ENCODE data around the gene SORCS2. TPM values are rescaled to one million over a fixed set of nuclear protein-coding genes. Genes with fewer than 3 reads are reported as not detected.

SORCS2 gene
- total and polyA plus RNA-seq, 3 donors from 2014 or later, result 2.7 to 4.6 (median 2.9) TPM

GRCh38 chr4:7569810-7570783 lies 377.8 kb downstream of the SORCS2 start:
- intact Hi-C loops (cut with DNase I; ENCODE audit: low total_unique reads), result no loop called here
- WGBS, 2 donors, result 77 to 81% methylated on average over 17 to 25 of the region's 25 CpGs

GRCh38 chr4:7571001-7571400 lies 378.7 kb downstream of the SORCS2 start:
- H3K27me3 ChIP-seq, result no peaks in the 10 kb centered on the region
- H3K27ac ChIP-seq, result no peak overlapping the region
- H3K36me3 ChIP-seq (ENCODE audit: low read depth, missing control alignments), result no peaks in the 10 kb centered on the region
- 89% methylated on average over 5 to 6 of the region's 6 CpGs for WGBS, 2 donors
- no peak overlapping the region for H3K4me3 ChIP-seq
- H3K9me3 ChIP-seq, result no peaks in the 10 kb centered on the region
- intact Hi-C loops (cut with DNase I; ENCODE audit: low total_unique reads), result no loop called here
- DNase-seq, result no peak
- H3K4me1 ChIP-seq, result no peaks in the 10 kb centered on the region
- no peak for TF ChIP-seq POLR2A (IDR thresholded peaks at IDR 0.05)
- no peak for TF ChIP-seq CTCF (IDR thresholded peaks at IDR 0.05)

More at GRCh38 chr4:7569810-7570783, 377.8 kb downstream of the SORCS2 start:
- H3K27me3 ChIP-seq, result no peaks in the 10 kb centered on the region
- TF ChIP-seq POLR2A (IDR thresholded peaks at IDR 0.05), result no peak
- no peak for TF ChIP-seq CTCF (IDR thresholded peaks at IDR 0.05)
- no peaks in the 10 kb centered on the region for H3K4me1 ChIP-seq
- no peak overlapping the region for H3K27ac ChIP-seq
- DNase-seq, result no peak
- no peak overlapping the region for H3K4me3 ChIP-seq
- H3K36me3 ChIP-seq (ENCODE audit: low read depth, missing control alignments), result no peaks in the 10 kb centered on the region
- no peaks in the 10 kb centered on the region for H3K9me3 ChIP-seq

- WGBS, 2 donors, result 68 to 86% methylated on average over 11 to 12 of the region's 12 CpGs
- intact Hi-C loops (cut with DNase I; ENCODE audit: low total_unique reads), result no loop called here
- TF ChIP-seq CTCF (IDR thresholded peaks at IDR 0.05) (no peak), POLR2A (IDR thresholded peaks at IDR 0.05) (no peak)
- Histone ChIP-seq H3K4me1 (no peaks in the 10 kb centered on the region), H3K36me3 (ENCODE audit: low read depth, missing control alignments) (no peaks in the 10 kb centered on the region), H3K4me3 (no peak overlapping the region), H3K27me3 (no peaks in the 10 kb centered on the region), H3K27ac (no peak overlapping the region), H3K9me3 (no peaks in the 10 kb centered on the region)
- DNase-seq, result no peak
Measured at GRCh38 chr4:7571701-7572100, 379.4 kb downstream of the SORCS2 start.

- intact Hi-C loops (cut with DNase I; ENCODE audit: low total_unique reads), result no loop called here
- Histone ChIP-seq H3K9me3 (no peaks in the 10 kb centered on the region), H3K4me1 (no peaks in the 10 kb centered on the region), H3K36me3 (ENCODE audit: low read depth, missing control alignments) (no peaks in the 10 kb centered on the region), H3K27me3 (no peaks in the 10 kb centered on the region), H3K27ac (no peak overlapping the region), H3K4me3 (no peak overlapping the region)
- TF ChIP-seq POLR2A (IDR thresholded peaks at IDR 0.05), result no peak
- no peak for TF ChIP-seq CTCF (IDR thresholded peaks at IDR 0.05)
- 90 to 91% methylated on average over 7 of the region's 7 CpGs for WGBS, 2 donors
- DNase-seq, result no peak
Measured at GRCh38 chr4:7572894-7573293, 380.6 kb downstream of the SORCS2 start.
